Neural cell (in vitro differentiated cells): ENCODE measurements around the gene SCAMP5. TPM values are rescaled to one million over a fixed set of nuclear protein-coding genes. Genes with fewer than 3 reads are reported as not detected.

Experiments used
- H2AFZ ChIP-seq: fragments of 200-600, 300-800 bp; sonication (generic), shearing (Covaris generic); 2 replicates; pipeline ENCODE4 v1.6.0; 2014; ENCODE audit warnings: low read depth, mild to moderate bottlenecking, antibody characterized with exemption, low read length, moderate library complexity
- H3F3A ChIP-seq: fragments of 200-600 bp; shearing (Covaris generic); 2 replicates; pipeline ENCODE4 v1.6.1; 2016; ENCODE audit warnings: mild to moderate bottlenecking, moderate library complexity, mixed read lengths, antibody characterized with exemption, low read length; ENCODE audit not compliant: insufficient read depth, poor library complexity, severe bottlenecking
- H3K27ac ChIP-seq: fragments of 200-600, 300-800 bp; sonication (generic), shearing (Covaris generic); 2 replicates; pipeline ENCODE4 v1.5.1; 2014; ENCODE audit warnings: mild to moderate bottlenecking, low read length, moderate library complexity
- H3K27me3 ChIP-seq: fragments of 300-800, 200-600 bp; sonication (generic), shearing (Covaris generic); 2 replicates; pipeline ENCODE4 v1.6.0; 2014; ENCODE audit warnings: mild to moderate bottlenecking, low read depth, low read length, moderate library complexity; ENCODE audit not compliant: insufficient read depth
- H3K36me3 ChIP-seq: fragments of 300-800, 200-600 bp; sonication (generic), shearing (Covaris generic); 2 replicates; pipeline ENCODE4 v1.5.1; 2014; ENCODE audit warnings: mild to moderate bottlenecking, antibody characterized with exemption, low read length, moderate library complexity; ENCODE audit not compliant: insufficient read depth
- H3K4me2 ChIP-seq: fragments of 300-800, 200-600 bp; sonication (generic), shearing (Covaris generic); 2 replicates; pipeline ENCODE4 v1.6.0; 2014; ENCODE audit warnings: mild to moderate bottlenecking, low read length
- H3K4me3 ChIP-seq: fragments of 300-800, 200-600 bp; sonication (generic), shearing (Covaris generic); 2 replicates; pipeline ENCODE4 v1.5.1; 2014; ENCODE audit warnings: mild to moderate bottlenecking, low read length, moderate library complexity
- H3K79me2 ChIP-seq: fragments of 200-600 bp; shearing (Covaris generic); replicated peaks from 2 replicates; pipeline ENCODE4 v1.6.0; 2014; ENCODE audit warnings: mild to moderate bottlenecking, low read length, moderate library complexity; ENCODE audit not compliant: insufficient read depth
- H3K9ac ChIP-seq: fragments of 300-800, 200-600 bp; sonication (generic), shearing (Covaris generic); 2 replicates; pipeline ENCODE4 v1.6.1; 2016; ENCODE audit warnings: mild to moderate bottlenecking, low read length, mixed read lengths
- H3K9me2 ChIP-seq: fragments of 200-600 bp; shearing (Covaris generic); 2 replicates; pipeline ENCODE4 v1.6.1; 2016; ENCODE audit warnings: mild to moderate bottlenecking, low read length, mixed read lengths; ENCODE audit not compliant: insufficient read depth
- H3K9me3 ChIP-seq: fragments of 200-600, 300-800 bp; sonication (generic), shearing (Covaris generic); 2 replicates; pipeline ENCODE4 v1.6.1; 2016; ENCODE audit warnings: mild to moderate bottlenecking, mixed run types, low read length, moderate library complexity, mixed read lengths
- H4K20me1 ChIP-seq: fragments of 200-600 bp; shearing (Covaris generic); 2 replicates; pipeline ENCODE4 v1.6.1; 2016; ENCODE audit warnings: mild to moderate bottlenecking, mixed run types; ENCODE audit not compliant: insufficient read depth
- EP300 ChIP-seq: fragments of 450-650 bp; conservative IDR thresholded peaks from 2 replicates; pipeline ENCODE4 v1.6.1; 2014; ENCODE audit warnings: antibody characterized with exemption, mild to moderate bottlenecking, moderate library complexity; ENCODE audit not compliant: poor library complexity, severe bottlenecking
- EZH2 ChIP-seq: fragments of 200-600, 300-800 bp; shearing (Covaris generic), sonication (generic); IDR thresholded peaks from 2 replicates; pipeline ENCODE4 v1.6.1; 2014; ENCODE audit warnings: antibody characterized with exemption, low read length, borderline replicate concordance, mild to moderate bottlenecking; ENCODE audit not compliant: insufficient read depth, poor library complexity, severe bottlenecking
- MXI1 ChIP-seq: fragments of 450-650 bp; conservative IDR thresholded peaks from 2 replicates; pipeline ENCODE4 v1.6.1; 2014; ENCODE audit warnings: antibody characterized with exemption, mild to moderate bottlenecking; ENCODE audit not compliant: poor library complexity, severe bottlenecking
- POLR2AphosphoS5 ChIP-seq: IDR thresholded peaks from 2 replicates; pipeline ENCODE4 v1.6.1; 2012
- RAD21 ChIP-seq: fragments of 450-650 bp; conservative IDR thresholded peaks from 2 replicates; pipeline ENCODE4 v1.6.1; 2014; ENCODE audit warnings: antibody characterized with exemption, mild to moderate bottlenecking, moderate library complexity
- REST ChIP-seq: IDR thresholded peaks from 2 replicates; pipeline ENCODE4 v1.6.1; 2012; ENCODE audit warnings: borderline replicate concordance
- SMC3 ChIP-seq: fragments of 450-650 bp; conservative IDR thresholded peaks from 2 replicates; pipeline ENCODE4 v1.6.1; 2014; ENCODE audit warnings: antibody characterized with exemption, mild to moderate bottlenecking, moderate library complexity; ENCODE audit not compliant: poor library complexity
- TAF1 ChIP-seq: IDR thresholded peaks from 2 replicates; pipeline ENCODE4 v1.6.1; 2012; ENCODE audit warnings: low read depth
- polyA plus RNA-seq: library from polyadenylated mRNA; depleted of rRNA; stranded (reverse); fragments of >200 nt; gene quantifications from 2 replicates; pipeline ENCODE4 v1.2.3, GENCODE V29; 2014
- TF ChIP-seq, protein P1 (sequence below): fragments of 450-650 bp; IDR thresholded peaks from 2 replicates; pipeline ENCODE4 v1.5.1; 2014; ENCODE audit warnings: antibody characterized with exemption, mild to moderate bottlenecking, moderate library complexity; ENCODE audit not compliant: poor library complexity, severe bottlenecking

Gene SCAMP5
- polyA plus RNA-seq, 1 donor from 2014 or later: 92.5 TPM

- peak overlapping the region; percentile 93 for H3K4me2 ChIP-seq
- no peaks in the 10 kb centered on the region for H3K9me3 ChIP-seq
- H3K36me3 ChIP-seq: no peaks in the 10 kb centered on the region
- H3K9ac ChIP-seq: peak overlapping the region; percentile 100
- no peak for TF ChIP-seq EZH2
- no peak for TF ChIP-seq RAD21
- TF ChIP-seq, protein P1, sequence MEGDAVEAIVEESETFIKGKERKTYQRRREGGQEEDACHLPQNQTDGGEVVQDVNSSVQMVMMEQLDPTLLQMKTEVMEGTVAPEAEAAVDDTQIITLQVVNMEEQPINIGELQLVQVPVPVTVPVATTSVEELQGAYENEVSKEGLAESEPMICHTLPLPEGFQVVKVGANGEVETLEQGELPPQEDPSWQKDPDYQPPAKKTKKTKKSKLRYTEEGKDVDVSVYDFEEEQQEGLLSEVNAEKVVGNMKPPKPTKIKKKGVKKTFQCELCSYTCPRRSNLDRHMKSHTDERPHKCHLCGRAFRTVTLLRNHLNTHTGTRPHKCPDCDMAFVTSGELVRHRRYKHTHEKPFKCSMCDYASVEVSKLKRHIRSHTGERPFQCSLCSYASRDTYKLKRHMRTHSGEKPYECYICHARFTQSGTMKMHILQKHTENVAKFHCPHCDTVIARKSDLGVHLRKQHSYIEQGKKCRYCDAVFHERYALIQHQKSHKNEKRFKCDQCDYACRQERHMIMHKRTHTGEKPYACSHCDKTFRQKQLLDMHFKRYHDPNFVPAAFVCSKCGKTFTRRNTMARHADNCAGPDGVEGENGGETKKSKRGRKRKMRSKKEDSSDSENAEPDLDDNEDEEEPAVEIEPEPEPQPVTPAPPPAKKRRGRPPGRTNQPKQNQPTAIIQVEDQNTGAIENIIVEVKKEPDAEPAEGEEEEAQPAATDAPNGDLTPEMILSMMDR: no peak
- no peak for TF ChIP-seq POLR2AphosphoS5
- TF ChIP-seq REST: no peak
- peak; percentile 40 for TF ChIP-seq MXI1
- TF ChIP-seq TAF1: no peak
- peak; percentile 25 for TF ChIP-seq SMC3
- no peak for TF ChIP-seq EP300
- H4K20me1 ChIP-seq: no peaks in the 10 kb centered on the region
- H3K79me2 ChIP-seq: peaks cover 35% of the 10 kb centered on the region
- H2AFZ ChIP-seq: peak overlapping the region; percentile 94
- H3K27ac ChIP-seq: peak overlapping the region; percentile 99
- no peaks in the 10 kb centered on the region for H3K9me2 ChIP-seq
- no peaks in the 10 kb centered on the region for H3F3A ChIP-seq
- H3K27me3 ChIP-seq: no peaks in the 10 kb centered on the region
- peak overlapping the region; percentile 98 for H3K4me3 ChIP-seq
These were observed 709 bp downstream of the SCAMP5 start for GRCh38 chr15:74995779-74996765.

DNA sequence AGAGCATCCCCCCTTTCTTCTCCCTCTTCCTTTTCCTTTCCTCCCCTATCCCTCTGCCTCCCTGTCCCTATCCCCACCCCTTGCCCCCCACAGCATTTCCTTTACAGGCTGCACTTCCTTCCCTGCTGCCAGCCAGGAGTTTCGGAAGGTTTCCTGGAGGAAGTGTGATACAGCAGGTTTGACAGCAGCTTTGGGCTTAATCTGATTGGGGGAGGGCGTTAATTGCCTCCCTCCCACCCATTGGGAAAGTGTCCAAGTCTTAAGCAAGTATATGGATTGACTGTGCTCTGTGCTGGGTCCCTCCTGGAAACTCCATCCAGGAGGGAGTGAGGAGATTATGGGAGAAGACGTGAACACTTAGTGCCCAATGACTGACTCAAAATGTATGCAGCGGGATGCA lies 1.8 kb downstream of the SCAMP5 start:
- Histone ChIP-seq H3K9ac (peak overlapping the region; percentile 100), H3K4me2 (peak overlapping the region; percentile 48), H3K9me2 (no peaks in the 10 kb centered on the region), H3K27ac (no peak overlapping the region), H3K4me3 (peak overlapping the region; percentile 98), H3K36me3 (no peaks in the 10 kb centered on the region), H4K20me1 (no peaks in the 10 kb centered on the region), H3K9me3 (no peaks in the 10 kb centered on the region), H2AFZ (no peak overlapping the region), H3F3A (no peaks in the 10 kb centered on the region), H3K27me3 (no peaks in the 10 kb centered on the region), H3K79me2 (peaks cover 35% of the 10 kb centered on the region)
- TF ChIP-seq, protein P1: no peak
- TF ChIP-seq REST: no peak
- no peak for TF ChIP-seq EP300
- TF ChIP-seq TAF1: no peak
- TF ChIP-seq RAD21: no peak
